Hippocampal formation (tissue), 2 donors: ENCODE data around the gene KIAA1210.

Source experiments
- DNase-seq, 2 donors: peaks; one replicate each; lab custom pipeline; 2025; lab: John Stamatoyannopoulos, UW

The KIAA1210 gene

DNA sequence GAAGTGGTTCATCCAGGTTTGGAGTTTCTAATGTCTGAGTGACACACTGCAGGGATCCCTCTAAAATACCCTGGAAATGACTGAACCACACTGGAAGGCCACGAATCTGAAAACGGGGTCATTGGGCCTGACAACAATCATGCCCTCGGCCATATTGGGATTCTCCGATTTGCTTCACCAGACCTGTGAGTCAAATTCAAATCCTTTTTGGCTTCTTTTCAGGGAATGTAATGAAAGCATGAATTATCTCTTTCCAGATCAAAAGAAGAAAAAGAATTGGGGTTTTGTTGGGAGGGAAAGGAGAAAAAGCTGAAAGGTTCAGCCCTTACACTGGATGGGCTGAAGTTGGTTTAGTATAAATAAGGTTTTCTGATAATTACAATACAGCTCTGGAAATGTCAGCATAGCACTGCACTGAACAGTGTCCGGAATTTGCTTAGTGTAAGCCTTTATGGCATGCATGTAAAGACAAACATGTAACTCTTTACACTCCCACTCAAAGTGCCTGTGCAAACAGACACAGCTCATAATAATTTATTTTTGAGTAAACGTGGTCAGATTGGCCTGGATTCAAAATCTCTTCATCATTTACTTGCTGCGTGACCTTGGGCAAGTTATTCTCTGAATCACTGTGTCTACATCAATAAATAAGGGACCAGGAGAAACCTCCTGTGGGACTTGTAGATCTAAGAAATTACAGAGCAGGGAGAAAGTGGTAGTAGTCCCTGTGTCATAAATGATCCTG, 33.4 kb downstream of the KIAA1210 start:
- no peak for DNase-seq

DNA sequence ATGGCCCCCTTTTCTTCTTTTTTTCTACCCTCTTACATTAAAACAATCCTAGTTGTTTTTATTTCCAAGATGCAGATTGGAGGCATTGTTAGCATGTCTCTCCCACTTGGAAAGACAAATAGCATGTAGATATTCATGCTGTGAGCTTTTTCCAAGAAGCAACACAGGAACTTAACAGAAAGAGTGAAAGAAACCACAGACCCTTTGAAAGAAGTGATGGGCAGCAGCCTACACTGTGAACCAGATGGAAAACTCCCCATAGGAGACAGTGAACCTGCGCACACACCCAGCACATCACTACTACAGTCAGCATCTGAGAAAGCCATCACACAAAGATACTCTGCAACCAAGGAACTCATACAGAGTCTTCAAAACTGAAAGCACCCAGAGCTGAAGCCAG, 37.0 kb downstream of the KIAA1210 start:
- no peak for DNase-seq

DNA sequence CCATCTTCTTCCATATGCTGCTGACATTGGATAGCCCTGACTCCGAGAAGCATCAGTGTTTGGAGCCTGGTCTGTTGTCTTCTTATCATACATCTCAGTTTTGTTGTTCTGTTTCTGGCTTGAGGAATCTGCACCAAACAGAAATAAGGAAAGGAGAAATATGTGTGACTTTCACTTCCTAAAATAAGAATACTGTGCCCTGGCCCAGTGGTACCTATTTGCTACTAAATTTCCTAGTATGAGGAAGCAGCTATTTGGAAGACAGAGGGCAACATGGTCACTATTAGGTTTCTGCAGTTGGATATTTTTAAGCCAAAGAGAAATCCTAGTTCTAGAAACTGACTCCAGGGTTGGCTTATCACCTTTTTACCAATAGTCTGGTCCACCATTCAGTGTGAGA, 38.0 kb downstream of the KIAA1210 start:
- DNase-seq = no peak

DNA sequence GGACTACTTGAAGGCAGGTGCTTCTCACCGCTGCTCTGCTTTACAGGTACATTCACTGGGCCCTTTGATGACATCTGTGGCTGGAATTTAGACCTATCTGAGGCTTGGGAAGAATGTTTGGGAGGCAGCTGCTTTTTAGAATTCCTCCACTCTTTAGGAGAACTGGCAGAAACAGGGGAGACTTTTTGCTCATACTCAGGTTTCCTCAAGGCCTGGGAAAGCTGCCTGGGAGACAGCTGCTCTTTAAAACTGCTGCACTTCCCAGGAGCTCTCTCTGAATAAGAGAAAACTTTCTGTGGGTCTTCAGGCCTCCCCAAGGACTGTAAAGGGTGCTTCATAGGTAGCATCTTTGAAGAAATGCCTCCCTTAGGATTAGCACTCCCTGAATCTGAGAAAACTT, 40.5 kb downstream of the KIAA1210 start:
- no peak for DNase-seq

DNA sequence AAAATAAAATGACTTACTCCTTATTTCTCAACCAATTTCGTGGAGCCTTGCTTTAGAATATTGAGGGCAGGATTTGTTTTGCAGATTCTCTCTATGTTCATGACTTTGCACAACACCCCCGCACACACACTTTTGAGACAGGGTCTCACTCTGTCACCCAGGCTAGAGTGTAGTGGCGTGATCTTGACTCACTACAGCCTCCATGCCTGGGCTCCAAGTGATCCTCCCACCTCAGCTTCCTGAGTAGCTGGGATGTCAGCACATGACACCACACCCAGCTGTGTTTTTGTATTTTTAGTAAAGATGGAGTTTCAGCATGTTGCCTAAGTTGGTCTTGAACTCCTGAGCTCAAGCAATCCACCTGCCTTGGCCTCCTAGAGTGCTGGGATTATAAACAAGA, 42.8 kb downstream of the KIAA1210 start:
- no peak for DNase-seq

- no peak for DNase-seq
Observed at GRCh38 chrX:119082278-119082677, 45.3 kb downstream of the KIAA1210 start.

DNA sequence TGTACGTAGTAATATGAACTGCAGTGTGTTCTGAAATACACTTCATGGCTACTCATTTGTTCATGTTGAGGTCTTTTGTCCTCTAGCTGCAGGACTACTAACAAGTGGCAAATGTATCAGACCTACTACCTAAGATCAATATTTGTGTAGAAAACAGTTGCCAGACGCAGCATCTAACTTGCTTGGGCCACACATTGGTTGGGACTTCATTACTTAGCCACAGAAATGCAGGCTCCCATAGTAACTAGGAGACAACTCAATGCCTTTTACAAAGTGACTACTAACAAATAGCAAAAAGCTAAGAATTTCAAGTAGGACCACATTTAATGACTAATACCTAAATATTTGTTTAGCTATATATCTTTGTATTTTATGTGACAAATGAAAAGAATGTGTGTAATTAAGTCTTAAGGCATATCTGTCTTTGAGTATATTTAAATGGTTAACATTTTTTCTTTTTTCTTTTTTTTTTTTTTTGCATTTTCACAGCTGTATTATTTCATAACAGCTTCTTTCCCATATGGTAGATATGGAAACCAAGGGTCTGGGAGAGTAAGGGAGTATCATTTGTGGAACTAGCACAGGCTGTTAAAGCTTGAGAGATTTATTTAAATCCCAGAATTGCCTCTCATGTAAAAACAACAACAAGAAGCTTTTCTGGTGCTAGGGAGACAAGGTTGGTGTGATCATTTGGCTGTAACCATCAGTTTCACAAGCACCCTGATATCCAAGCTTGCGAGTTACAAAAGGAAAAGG, 52.2 kb downstream of the KIAA1210 start:
- no peak for DNase-seq

DNA sequence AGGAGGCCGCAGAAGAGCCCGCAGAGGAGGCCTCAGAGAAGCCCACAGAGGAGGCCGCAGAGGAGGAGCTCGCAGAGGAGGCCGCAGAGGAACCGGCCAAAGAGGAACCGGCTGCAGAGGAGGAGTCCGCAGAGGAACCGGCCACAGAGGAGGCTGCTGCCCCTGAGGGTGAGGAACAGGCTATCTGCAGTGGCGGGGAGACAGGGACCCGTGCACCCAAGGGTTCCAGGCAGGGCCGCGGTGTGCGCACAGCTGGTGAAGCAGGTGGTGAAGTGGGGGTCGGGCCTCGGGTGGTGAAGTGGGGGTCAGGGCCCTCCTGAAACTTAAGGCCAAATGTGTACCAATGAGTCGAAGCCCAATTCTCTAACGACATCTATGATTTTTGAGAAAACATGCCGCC, 53.7 kb downstream of the KIAA1210 start:
- DNase-seq = no peak

DNA sequence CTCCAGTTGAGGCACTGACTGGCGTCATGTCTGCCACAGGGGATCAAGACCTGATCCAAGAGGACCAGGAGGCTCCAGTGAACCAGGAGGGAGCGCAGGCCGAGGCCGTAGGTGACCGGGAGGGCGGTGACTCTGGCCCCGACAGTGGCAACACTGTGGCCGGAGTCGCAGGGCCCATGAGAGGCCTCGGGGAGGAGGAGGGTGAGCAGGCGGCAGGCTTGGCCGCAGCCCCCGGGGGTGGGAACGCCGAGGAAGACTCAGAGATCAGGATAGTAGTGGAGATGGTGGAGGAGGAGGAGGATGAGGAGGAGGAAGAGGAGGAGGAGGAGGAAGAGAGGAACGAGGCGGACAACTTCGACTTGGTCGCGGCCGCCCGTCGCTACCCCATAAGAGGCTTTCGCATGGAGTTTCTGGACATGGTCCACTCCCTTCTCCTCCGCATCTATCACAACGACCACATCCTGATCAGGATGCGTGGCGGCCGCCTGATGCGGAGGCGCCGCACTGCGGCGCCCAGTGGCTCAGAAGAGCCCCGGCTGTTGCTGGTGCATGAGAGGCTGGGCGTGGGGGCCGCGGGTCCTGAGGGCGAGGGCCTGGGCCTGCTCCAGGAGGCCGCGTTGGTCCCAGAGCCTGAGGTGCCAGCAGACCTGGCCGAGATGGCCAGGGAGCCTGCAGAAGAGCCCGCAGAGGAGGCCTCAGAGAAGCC, 54.3 kb downstream of the KIAA1210 start:
- DNase-seq = no peak

GRCh38 chrX:119072744-119073143, 54.9 kb downstream of the KIAA1210 start, which contains the start of gene CT47C1:
Gene CT47C1 (plus strand): TSS chrX:119072993. CDS start chrX:119073226, 233 bp downstream.
- DNase-seq = no peak

DNA sequence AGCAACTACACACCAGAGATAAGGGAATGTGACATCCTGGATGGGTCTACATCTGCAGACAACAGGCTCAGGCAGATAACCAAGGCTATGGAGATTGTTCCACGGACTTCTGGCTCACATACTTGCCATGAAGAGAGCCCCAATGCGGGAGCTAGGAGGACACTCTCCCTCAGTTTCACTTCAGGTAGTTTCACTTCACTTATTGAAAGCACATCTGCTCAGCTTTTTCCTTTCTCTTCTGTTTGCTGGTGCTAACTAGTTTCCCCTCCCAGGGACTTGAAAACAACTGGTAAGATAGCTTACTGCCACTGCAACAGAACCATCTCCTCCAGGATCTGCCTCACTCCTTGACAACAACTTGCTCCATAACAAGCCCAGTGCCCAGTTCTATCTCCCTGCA, 56.2 kb downstream of the KIAA1210 start:
- DNase-seq = no peak

GRCh38 chrX:119069762-119070161, 57.9 kb downstream of the KIAA1210 start:
- no peak for DNase-seq

DNA sequence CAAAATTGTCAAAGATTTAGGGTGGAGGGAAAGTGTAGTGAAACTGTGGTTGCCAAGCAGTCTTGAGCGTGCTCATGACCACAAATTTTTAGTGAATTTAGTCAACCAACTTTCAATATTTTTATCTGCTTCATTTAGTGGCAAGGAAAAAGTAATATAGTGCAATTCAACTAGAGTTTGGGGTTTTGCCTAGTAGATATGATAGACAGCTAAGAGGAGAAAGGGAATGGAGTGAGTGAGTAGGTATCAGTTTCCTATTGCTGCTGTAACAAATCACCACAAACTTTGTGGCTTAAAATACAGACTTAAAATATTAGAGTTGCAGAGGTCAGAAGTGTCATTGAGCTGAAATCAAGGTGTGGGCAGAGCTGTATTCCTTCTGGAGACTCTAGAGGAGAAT, 58.5 kb downstream of the KIAA1210 start:
- no peak for DNase-seq

GRCh38 chrX:119067023-119067739, 60.4 kb downstream of the KIAA1210 start:
- DNase-seq = peak; percentile 6 to 21

DNA sequence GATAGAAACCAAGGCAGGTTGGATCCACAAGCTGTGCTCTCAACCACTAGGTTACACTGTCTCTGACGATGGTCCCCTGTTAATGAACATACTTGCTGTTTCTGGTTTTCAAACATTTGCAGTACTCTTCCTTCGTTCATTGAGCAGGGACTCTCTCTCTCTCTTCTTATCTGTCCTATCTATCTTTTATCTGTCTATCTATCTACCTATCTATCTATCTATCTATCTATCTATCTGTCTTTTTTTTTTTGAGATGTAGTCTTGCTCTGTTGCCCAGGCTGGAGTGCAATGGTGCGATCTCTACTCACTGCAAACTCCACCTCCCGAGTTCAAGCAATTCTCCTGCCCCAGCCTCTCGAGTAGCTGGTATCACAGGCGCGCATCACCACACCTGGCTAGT, 64.2 kb downstream of the KIAA1210 start:
- no peak for DNase-seq

GRCh38 chrX:119062750-119063374, 64.8 kb downstream of the KIAA1210 start:
- DNase-seq = no peak

- no peak for DNase-seq
Observed at GRCh38 chrX:119055687-119056086, 71.9 kb downstream of the KIAA1210 start.

DNA sequence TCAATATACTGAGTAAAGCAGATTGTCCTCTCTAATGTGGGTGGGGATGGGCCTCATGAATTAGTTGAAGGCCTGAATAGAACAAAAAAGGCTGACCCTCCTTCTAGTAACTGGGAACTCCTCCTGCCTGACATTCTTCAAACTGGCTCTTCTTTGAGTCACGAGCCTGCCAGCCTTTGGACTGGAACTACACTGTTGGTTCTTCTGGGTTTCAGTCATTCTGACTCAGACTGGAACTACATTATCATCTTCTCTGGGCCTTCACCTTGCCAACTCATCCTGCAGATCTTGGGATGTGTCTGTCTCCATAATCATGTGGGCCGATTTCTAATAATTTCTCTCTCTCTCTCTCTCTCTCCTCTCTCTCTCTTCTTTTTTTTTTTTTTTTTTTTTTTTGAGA, 81.7 kb downstream of the KIAA1210 start:
- DNase-seq = no peak

DNA sequence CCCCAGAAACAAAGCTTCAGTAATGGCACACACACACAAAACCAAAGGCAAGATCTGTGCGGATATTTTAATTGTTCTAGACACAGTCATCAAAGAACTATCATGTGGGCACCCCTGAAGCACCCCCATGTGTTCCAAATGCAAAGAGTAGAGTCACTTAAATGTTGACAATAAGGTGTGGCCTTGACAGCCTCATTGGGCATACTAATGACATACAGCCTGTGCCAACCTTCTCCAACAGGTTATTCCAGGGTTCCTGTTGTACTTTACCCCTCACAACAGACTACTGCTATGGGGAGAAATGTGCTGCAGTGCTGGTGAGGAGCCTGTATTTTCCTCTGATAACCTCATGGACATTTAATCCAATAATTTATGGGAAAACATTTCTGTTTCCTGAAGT, 84.6 kb downstream of the KIAA1210 start:
- DNase-seq = no peak

DNA sequence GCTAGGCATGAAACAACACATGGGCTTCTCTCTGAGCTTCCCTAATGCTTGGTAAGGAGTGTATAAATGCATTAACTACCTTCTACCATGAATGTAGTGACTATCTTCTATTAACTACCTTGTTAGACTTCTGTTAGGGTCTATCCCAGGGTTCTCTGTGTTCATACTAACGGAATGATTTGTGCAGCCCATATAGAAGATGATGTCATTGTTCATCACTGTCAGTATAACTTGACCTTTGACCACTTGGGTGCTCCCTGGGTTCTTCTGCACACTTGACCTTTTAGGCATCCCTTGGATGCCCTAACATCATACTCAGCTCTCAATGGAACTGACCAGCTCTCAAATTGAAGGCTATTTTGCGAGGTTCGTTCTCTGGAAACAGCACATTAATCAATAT, 85.6 kb downstream of the KIAA1210 start:
- no peak for DNase-seq

DNA sequence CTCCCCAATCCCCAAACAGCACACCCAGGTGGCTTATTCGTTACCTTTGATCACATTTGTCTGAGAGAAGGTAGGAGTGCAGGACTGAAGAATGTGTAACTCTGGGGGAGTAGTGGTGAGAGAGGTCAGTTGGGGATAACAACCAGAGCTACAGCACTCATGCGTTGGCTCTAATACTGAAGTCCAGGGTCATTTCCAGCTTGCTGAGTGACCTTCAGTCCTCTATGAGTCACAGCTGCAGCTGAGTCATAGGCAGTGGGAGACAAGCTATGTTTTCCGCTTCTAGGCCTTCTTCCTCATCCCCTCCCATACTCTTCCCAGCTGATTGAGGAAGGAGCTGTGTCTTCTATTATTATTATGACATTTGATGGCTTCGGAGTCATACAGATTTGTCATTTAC, 86.4 kb downstream of the KIAA1210 start:
- DNase-seq = no peak

DNA sequence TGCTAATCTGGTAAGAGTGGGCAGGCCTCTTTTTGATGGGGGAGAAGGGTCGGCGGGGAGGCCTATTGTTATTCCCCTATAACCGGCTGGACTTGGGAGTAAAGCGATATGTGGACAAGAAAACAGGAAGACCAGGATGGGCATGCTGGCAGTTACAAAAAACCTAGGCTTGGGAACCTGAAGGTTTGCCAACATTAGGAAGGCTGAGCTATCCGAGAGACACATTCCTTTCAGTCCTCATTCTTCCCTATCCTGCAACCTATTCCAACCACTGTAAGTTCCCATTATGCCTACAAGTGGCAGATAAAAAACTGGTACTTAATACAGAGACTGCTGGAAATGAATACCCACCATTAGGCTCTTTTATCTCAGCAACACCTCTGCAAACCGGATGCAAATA, 87.2 kb downstream of the KIAA1210 start:
- no peak for DNase-seq
